Right lung (tissue), 10 donors: ENCODE measurements around the gene KRT81. TPM values are rescaled to one million over a fixed set of nuclear protein-coding genes. Genes with fewer than 3 reads are reported as not detected.

Experiments used
- DNase-seq, 2 donors: peaks; one replicate each; pipeline ENCODE4 v3.0.0-alpha.2; 2013
- long read RNA-seq, 8 donors: transcript quantifications; one replicate each; lab custom pipeline, GENCODE V29; 2026
- polyA plus RNA-seq, 5 donors: library from polyadenylated mRNA; unstranded; fragments of 120-200 nt; gene quantifications; one replicate each; pipeline versions ENCODE4 v1.2.1 to v1.2.3, GENCODE V29; 2013; ENCODE audit warnings: inconsistent platforms in 1 of 5, low replicate concordance in 1 of 5; ENCODE audit not compliant: insufficient read length in 5 of 5, insufficient read depth in 1 of 5

KRT81 gene
- polyA plus RNA-seq, result under 1 TPM in 3 of 5 donors, not detected in 2; 0.11 to 0.24 (median 0.16) TPM
- long read RNA-seq, donor 1, result 0 reads
- long read RNA-seq, donor 2, result 0 reads
- long read RNA-seq, donor 3, result 0 reads
- long read RNA-seq, donor 4, result 0 reads
- long read RNA-seq, donor 5, result 0 reads
- long read RNA-seq, donor 6, result 0 reads
- long read RNA-seq, donor 7, result 0 reads
- long read RNA-seq, donor 8, result 0 reads

DNA sequence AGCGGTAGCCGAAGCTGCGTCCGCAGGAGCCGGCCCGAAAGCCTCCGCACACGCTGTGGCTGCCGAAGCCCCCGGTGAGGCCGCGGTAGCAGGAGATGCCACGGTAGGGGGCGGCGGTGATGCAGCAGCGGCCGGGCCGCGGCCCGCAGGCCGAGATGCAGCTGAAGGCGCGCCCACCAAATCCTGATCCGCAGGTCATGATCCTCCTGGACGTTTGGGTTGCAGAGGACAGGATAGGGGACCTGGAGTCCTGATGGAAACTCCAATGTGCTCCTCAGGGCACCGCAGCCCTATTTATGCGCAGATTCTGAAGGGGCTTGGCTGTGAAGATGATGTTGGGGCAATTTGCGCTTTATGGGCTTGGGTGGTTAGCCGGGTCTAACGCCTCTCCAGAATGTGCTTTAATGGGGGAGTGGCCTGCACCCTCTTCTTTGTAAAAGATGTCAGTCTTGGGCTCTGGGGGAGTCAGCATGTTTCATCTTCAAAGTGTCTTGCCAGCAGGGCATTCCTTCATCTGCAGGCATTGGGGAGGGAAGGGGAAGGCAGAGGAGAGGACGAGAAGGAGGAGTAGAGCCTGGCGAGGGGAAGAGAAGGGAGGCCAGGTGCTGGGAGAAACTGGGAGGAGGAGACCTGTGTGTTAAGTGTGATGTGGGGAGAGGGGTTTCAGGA is at the start of gene KRT81:
Gene KRT81 (minus strand): TSS at position 268 of the 669 bp plus-strand sequence. CDS start 69 bp downstream, at position 199.
- no peak for DNase-seq

DNA sequence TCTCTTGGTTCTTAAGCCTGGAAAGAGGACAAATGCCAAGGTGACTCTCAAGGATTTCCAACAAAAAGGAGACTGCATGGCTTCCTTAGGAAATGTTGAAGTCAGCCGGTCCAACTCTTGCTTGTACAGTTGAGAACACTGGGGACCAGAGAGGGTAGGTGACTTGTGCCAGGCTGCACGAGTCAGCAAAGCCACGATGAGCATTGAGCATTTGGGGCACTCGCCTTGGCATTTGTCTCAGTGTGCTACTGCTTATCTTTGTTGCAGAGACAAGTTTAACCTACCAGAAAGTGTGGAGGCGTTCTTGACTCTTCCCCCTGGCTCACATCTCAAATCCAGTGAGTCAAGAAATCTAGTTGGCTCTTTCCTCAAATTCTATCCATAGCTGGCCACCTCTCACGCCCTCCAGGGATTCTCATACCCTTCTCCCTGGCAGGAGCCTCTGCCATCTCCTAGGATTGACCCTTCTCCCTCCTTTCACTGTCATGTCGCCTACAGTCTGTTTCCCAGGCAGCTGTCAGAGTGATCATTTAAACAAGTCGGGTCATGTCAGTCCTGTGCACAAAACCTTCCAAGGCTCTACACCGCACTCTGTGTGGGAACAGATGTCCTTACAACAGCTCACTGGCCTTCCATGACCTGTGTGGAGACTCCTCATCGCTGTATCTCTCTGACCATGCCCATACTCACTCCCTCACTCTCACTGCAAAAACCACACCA is 47.1 kb upstream of the KRT81 start:
- DNase-seq, result no peak

DNA sequence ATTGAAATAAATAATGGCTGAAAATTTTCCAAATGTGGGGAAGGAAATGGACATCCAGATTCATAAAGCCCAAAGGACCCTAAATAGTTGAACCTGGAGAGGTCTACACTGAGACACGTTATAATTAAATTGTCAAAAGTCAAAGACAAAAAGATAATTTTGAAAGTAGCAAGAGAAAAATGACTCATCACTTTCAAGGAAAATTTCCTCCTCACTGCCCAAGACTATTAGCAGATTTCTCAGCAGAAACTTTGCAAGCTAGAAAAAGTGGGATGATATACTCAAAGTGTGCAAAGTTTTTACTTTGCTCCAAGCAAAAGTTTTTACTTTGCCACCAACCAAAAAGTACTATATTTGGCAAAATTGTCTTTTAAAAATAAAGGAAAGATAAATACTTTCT is 45.7 kb upstream of the KRT81 start:
- DNase-seq, result no peak

DNA sequence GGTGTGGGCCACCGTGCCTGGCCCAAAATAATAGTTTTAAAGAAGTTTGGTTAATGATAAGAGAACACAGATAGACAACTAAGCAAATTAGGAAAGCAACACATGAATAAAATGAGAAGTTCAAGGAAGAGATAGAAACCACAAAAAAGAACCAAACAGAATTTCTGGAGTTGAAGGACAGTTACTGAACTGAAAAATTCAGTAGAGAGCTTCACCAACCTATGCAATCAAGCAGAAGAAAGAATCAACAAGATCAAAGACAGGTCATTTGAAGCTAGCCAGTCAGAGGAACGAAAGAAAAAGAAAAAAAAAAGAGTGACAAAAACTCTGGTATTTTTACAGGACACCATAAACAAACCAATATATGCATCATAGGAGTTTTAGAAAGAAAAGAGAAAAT is 45.3 kb upstream of the KRT81 start:
- DNase-seq, result no peak

DNA sequence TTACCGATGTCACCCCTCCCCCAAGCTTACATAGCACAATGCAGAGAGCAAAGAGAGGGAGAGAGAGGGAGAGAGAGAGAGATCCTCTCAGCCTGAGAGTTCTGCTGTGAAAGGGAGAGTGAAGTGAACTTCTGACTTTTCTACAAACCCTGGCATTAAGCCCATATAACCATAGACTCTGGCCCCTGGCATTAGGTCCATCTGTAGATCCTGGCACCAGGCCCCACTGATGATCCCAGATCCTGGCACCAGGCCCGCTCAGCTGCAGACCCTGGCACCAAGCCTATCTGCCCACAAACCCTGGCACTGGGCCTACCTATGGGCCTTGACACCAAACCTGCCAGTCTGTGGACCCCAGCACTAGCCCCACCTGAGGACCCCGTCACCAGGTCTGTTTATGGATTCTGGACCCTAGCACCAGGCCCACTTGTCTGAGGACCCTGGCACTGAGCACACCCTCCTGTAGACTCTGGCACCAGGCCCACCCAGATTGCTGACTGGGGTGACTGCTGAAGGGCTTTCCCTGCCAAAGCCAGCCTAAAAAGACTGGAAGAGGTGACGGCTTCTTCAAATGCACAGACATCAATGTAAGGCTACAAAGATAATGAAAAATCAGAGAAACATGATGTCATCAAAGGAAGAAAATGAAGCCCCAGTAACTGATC is 44.4 kb upstream of the KRT81 start:
- no peak for DNase-seq

DNA sequence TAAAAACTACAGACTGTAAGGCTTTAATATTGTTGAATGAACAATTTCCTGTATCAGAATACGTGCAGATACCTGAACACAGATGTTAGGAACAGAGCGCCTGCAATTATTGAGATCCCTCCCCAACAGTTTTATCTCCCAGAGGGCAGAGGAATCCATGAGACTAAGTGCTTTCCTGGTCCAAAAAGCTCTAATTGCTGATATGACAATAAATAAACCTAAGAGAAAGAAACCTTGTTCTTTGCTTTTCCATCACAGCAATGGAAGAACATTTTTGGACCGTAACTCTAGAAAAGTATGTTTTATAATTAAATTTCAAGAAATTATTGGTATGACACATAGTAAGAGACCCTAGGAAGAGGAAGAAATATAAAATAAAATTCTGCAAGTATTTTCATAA is 42.9 kb upstream of the KRT81 start:
- DNase-seq, result no peak

DNA sequence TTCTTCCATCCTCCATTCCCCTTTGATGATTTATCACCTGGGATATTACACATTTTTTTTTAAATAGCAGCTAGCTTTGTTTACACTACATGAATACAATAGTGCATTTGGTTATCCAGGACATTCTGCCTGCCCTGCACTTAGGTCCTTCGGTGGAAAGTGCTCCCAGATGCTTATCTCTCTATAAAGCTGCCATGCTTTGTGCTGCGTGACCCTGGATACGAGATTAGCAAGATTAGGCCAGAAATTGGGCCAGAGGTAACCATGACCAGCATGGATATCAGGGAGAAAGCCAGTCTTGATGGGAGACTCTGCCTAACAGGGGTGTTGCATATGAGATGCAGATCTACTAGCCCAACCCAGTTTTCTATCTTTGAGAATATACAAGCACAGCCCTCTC is 42.0 kb upstream of the KRT81 start:
- no peak for DNase-seq

DNA sequence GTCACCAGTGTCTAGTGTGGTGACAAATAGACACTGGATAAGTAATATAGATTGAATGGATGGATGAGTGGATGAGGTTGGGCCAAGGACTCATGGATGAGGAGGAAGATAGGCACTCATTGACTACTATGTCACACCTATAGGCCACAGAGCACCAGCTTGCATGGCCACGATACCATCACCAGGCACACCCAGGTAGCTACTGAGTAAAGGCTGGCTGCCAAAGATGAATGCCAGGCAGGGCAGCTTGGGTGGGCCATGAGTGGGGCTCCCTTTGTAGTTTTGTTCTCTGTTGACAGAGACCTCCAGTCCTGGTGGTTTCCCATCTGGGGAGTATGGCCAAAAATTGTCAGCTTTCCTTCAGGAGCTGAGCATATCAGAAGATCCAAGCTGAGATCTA is 41.0 kb upstream of the KRT81 start:
- DNase-seq, result no peak

DNA sequence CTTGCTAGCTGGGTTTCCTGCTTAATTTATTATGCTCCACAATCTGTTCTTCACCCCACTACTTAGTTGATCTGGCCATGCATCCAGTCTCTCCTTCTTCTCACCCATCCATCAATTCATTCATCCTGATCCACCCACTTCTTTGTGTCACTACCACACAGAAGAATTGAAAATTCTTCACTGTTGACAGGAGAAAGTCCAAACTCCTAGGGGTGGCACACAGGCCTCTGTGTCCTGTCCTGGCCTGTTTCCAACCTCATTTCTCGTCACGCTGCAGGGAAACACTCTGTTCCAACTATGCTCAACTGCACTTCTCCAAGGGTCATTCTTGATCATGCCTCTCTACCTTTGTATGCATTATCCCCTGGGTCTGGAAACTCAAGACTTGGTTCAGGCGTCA is 40.5 kb upstream of the KRT81 start:
- DNase-seq, result no peak

DNA sequence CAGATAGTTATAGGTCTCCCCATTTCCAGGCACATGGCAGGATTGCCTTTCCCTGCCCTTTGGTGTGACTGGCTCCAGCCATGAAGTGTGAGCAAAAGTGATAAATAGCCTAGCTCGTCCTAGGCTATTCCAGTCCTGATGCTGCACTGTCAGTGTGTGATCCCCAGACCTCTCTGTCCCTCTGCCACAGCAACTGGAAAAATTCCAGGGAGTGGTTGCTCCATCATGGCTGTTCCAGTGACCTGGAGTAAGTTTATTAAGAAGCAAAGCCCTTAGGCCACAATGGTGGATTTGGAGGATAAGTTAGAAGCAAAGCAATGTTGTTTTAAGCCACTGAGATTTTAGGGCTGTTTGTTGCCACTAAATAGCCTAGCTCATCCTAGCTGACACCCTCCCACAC is 39.7 kb upstream of the KRT81 start:
- no peak for DNase-seq

DNA sequence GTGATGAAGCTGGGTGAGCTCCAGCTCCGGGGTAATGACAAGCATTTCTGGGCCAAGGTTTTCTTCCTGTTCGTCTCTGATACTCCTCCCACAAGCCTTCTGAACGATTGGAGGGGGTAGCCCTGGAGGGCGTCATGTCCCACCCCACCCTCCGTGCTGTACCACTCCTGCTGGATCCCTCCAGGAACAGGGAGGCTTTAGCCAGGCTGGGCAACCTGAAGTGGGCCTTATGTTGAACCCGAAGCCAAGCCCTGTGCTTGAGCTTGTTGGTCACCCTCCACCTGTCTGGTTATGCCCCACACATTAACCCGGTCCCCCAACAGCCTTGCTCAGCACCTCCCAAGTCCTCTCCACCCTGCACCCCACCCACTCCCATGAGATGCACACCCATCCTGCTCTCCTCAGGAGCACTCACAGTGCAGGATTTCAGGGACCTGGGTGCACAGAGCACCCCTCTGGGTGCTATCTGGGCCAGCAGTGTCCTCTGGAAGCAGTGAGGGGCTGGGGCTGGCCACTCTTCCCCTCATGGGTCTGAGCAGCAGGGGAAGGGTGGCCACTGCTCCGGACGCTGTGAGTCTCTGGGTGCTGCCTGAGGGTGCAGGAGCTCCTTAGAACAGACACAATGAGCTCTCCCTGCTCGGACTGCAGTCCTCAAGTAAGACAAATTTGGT is 36.6 kb upstream of the KRT81 start:
- DNase-seq, result no peak

DNA sequence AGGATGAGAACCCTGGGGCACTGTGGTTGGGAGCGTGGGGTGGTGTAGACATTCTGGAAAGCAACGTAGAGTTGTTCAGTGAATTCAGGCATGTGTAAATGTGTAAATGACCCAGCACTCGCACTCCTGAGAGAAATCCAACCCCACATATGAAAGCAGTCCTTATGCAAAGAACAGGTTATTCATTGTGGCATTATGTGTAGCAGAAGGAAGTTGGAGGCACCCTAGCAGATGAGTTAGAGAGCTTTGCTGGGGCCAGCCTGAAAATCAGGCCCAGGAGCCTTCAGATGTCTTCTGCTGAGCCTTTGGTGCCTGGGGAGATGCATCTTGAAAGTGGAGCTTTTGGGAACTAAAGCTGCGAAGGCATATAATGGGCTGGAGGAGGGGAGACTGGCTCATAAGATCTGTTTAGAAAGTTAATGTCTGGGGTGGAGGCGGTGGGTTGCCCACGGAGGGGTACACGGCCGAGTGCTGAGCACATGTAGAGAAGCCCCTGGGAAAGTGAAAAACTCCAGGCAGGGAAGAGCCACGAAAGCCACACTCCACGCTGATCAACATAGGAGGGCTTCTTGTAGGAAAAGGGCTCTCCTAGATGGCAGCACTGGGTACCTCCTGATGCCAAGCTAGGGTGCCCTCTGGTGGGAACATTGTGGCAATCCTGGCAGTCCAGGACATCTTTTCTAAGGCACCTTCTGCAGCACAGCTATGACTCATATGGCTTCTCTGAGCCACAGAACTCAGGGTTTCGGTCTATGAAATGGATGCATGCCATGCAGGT is 35.9 kb upstream of the KRT81 start:
- peak; percentile 40 to 52 for DNase-seq

DNA sequence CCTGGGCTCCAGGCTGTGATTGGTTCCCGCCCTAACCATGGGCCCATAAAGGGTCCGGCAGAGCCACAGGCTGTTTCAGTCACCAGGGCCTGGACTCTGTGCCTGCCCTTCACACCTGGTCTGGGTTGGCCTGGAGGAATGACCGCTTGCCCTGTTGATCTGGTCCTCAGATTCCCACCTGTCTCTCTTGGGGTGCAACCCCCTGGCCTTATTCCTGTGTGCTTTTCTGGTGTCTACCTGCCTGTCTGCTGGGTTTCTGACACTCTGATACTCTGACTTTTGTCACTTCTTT is 32.8 kb upstream of the KRT81 start:
- DNase-seq, result no peak

DNA sequence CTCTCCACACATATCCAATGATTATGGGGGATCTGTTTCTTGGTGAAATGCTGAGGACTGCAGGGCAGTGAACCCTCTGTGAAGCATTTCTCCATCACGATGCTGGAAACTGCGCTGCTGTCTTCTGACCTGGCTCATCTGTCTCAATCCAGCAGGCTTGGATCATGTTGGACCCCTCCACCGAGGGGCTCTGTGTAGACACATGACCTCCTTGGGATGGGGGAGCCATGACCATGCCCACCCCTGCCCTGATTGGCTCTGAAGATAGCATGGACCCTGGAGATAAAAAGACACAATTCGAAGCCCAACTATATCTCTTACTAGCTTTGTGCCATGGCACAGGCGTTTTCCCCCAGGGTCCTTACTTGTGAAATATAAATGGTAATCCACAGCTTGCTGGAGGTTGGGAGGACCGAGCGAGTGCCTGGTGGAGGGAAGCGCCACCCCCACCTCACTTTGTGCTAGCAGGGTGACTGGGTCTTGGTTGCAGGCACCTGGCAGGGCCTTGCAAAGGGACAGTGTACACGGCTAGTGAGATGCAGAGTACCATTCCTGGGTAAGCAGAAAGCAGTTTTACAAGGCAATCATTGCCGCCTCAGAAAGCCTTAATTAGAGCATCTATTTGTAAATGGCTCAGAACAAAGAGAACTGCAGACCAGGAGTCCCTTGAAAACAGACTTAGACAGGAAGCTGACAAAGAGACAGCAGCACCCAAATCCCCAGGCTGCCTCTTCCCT is 32.2 kb upstream of the KRT81 start:
- DNase-seq, result no peak

DNA sequence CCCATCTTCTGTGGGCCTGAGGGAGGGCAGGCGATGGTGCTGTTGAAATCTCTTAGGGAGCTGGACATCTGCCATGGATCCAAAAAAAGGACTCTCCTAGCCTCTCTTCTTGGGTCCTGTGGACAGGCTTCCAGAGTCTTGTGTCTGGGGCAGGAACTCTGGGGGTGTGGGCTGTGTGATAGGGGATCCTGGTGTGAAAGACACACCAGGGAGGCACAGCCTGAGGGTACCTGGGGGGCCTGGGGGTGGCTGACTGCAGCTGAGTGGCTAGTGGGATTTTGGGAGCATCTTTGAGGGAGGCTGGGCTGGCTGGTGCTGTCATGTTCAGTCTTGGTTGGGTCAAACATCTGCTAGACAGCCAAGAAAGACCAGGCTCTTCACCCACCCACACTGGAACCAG is 31.7 kb upstream of the KRT81 start:
- no peak for DNase-seq

DNA sequence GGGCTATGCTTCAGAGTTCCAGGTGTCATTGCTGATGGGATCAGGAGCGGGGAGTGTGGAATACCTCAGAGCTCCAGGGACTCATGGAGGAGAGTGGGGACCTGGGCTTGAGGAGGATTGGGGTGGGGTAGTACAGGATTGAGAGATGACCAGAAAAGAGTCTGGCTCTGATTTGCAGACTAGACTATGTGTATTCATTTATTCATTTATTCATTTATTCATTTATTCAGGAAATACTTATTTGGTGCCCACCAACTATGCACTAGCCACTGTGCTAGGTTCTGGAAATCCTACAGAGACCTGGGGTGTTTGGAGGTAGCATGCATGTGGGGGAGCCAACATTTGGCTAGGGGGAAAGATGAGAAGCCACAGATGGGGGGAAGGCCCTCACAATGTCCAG is 30.7 kb upstream of the KRT81 start:
- no peak for DNase-seq

DNA sequence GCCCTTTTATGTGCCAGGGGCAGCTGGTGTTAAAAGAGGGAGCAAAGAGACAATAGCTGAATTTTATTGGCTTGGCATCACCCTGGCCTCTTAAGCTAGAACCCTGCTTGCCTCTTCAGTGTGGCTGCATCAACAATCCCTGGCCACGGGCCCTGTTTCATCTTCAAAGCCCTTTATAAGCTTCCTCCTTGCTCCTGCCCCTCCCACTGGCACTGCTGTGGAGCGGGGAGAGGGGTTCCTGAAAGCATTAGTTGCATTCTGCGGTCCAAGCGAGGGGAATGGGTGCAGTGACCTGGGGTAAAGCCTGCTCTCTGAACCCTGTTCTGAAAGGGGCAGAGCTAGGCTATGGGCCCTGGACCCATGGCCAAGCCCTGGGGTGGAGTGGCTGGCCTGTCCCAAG is 30.1 kb upstream of the KRT81 start:
- no peak for DNase-seq

DNA sequence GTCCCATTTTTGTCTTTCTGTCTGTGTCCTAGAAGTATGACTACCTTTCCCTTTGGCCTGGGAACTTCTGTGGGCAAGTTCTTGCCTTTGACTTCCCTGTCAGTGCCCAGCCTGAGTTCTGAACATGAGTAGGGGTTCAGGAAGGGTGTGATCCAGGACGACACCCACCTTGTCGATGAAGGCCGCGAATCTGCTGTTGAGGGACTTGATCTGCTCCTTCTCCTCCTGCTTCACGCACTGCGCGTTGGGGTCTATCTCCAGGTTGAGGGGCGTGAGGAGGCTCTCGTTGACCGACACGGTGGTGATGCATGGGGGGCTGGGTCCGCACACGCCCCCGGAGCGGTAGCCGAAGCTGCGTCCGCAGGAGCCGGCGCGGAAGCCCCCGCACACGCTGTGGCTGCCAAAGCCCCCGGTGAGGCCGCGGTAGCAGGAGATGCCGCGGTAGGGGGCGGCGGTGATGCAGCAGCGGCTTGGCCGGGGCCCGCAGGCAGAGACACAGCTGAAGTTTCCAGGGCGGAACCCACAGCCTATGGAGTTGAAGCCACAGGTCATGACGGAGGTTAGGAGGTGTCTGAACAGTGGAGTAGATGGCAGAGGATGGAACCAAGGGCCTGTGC is 29.6 kb upstream of the KRT81 start, which contains the start of gene KRT83:
Gene KRT83 (minus strand): TSS at position 615 of the 617 bp plus-strand sequence. CDS start 63 bp downstream, at position 552.
- DNase-seq, result no peak

DNA sequence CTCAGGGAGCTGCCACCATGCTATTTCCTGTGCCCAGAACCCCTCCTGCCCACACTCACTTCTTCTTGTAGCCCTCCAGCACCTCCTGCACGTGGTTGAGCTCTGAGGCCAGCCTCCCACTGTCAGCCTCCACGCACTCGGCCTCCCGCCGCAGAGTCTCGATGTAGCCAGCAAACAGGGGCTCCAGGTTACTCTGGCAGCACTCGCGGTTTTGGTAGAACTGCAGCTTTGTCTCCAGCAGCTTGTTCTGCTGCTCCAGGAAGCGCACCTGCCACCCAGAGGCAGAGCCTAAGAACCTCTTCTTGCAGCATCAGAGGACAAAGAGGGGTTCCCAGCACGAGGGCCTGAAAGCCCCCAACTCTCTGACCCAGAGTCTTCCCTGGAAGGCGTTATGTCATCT is 27.8 kb upstream of the KRT81 start:
- DNase-seq, result no peak
